GM18907 (cell line): ENCODE measurements around the gene LRRC63.

Experiments used
- ATAC-seq: cut with Tn5 transposase; IDR thresholded peaks from one replicate; pipeline ENCODE4 v1.9.1; 2021; ENCODE audit warnings: mild to moderate bottlenecking, moderate library complexity; ENCODE audit not compliant: unreplicated experiment

Gene LRRC63

DNA sequence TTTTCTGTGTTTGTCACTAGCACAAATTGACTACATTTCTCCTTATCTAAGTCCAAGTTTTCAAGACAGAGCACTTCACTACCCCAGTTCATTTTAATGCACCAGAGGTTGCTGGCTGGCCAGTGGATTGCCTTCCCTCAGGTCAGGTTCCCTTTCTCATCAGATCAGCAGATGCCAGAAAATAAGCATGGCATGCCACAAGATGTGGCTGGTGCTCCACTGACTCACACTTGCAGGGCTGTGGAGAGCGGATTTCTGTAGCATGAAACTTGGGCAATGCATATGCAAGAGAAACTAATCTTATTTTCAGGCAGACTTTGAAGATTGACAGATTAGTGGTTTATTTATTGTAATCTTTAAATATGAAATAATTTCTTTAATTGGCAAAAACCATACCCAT lies 95.8 kb downstream of the LRRC63 start:
- ATAC-seq, result no peak

GRCh38 chr13:46310066-46310465 lies 98.3 kb downstream of the LRRC63 start:
- no peak for ATAC-seq

DNA sequence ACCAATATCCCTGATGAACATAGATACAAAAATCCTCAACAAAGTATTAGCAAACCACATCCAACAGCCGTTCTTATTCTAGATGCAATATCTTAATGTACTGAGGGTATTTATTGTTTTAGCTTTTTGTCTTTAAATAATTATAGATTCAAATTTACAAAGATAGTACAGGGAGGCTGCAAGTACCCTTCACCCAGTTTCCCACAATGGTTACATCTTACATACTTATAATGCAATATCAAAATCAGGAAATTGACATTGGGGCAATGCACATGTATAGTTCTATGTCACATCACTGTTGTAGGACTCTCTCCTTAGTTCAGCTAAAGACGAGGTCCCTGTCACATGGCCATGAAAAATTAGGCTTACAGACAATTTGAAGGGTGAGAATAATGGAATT lies 99.5 kb downstream of the LRRC63 start:
- ATAC-seq, result no peak

DNA sequence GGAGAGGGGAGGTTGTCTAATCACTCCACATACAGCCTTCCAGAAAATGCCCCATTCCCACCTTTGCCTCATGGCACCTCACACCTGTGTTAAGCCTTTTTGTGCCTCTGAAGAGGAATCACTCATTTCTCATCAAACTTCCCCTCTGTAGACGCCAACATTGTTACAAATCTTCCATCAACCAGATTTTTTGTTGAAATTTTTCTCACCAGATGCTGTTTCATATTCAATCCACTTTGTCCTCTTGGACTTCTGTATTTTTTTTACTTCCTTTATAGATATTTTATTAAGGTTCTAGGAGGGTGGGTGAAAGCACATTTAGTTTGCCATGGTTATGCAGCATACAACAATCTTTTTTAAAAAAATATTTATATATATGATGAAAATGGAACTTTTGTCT lies 101.3 kb downstream of the LRRC63 start:
- ATAC-seq, result no peak

- ATAC-seq, result no peak
These were observed 101.9 kb downstream of the LRRC63 start for GRCh38 chr13:46313432-46314257.

DNA sequence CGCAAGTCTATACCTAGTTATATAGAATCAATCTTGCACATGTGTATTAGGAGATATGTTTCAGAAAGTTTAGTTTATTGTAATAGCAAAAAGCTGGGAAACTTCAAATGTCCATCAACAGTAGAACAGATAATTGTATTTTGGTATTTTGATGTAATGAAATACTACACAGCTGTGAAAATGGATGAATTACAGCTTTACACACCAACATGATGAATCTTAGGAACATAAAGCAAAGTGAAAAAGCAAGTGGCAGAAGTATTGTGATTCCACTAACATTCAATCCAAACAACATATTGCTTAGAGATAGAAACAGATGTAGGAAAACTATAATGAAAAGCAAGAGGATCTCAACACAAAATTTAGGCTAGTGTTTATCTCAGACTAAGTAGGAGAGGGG lies 102.9 kb downstream of the LRRC63 start:
- no peak for ATAC-seq

- no peak for ATAC-seq
These were observed 103.3 kb downstream of the LRRC63 start for GRCh38 chr13:46315036-46315435.

- ATAC-seq, result no peak
These were observed 103.9 kb downstream of the LRRC63 start for GRCh38 chr13:46315491-46316075.

DNA sequence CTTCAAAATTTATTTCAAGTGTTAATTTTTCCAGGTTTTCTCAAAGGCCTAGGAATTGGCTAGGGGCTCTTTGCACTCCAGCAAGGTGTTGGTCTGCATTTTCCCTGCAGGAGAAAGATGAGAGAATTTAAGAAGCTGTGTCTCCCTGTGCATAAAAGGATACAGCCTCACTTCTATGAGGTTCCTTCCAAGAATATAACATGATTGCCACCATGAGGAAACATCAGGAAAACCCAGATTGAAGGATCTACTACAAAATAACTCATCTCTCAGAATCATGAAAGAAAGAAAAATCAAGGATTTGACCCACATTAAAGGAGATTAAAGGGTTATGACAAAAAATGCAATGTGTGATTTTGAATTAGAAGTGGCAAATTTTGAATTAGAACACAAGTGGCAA lies 105.4 kb downstream of the LRRC63 start:
- no peak for ATAC-seq

DNA sequence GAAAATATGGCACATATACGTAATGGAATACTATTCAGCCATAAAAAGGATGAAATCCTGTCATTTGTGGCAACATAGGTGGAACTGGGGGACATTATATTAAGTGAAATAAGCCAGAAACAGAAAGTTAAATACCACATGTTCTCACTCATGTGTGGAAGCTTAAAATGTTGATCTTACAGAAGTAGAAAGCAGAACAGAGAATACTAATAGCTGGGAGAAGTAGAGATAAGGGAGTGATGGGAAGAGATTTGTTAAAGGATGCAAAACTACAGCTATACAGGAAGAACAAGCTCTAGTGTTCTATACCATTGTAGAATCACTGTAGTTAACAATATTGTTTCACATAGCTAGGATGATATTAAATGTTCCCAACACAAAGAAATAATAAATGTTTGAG lies 107.3 kb downstream of the LRRC63 start:
- ATAC-seq, result no peak

DNA sequence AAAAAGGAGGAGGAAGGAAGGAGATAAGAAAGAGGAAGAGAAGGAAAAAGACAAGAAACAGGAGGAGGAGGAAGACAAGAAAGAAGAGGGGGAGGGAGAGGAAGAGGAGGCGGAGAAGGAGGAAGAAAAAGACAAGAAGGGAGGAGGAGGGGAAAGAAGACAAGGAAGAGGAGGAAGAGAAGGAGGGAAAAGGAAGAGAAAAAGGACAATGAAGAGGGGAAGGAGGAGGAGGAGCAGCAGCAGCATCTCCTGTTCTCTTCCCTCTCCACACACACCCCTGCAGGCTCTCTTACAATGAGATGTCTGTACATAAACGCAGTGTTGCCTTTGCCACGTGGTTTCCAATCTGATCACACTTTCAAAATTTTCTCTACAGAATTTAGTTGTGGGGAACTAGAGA lies 108.7 kb downstream of the LRRC63 start:
- ATAC-seq, result no peak

- ATAC-seq, result no peak
These were observed 109.1 kb downstream of the LRRC63 start for GRCh38 chr13:46320821-46321220.

- no peak for ATAC-seq
These were observed 109.9 kb downstream of the LRRC63 start for GRCh38 chr13:46321494-46322225.

- no peak for ATAC-seq
These were observed 113.2 kb downstream of the LRRC63 start for GRCh38 chr13:46324976-46325375.
